Activated naive CD4-positive, alpha-beta T cell treated with anti-CD3 and anti-CD28 coated beads, Interleukin-2, amount 50 U/mL, for 72 hours (primary cell): ENCODE measurements around the gene KDM3B. TPM values are rescaled to one million over a fixed set of nuclear protein-coding genes. Genes with fewer than 3 reads are reported as not detected.

Source experiments
- ATAC-seq, 2 donors: fragments of 150-1000 bp; cut with Tn5 transposase; 2 replicates each; pipeline ENCODE4 v1.10.0; 2021; ENCODE audit warnings: mild to moderate bottlenecking in 2 of 2, moderate library complexity in 2 of 2
- DNase-seq, 2 donors: peaks; one replicate each; pipeline ENCODE4 v3.0.0; 2021 to 2022; ENCODE audit warnings: low spot score in 2 of 2
- H3K27ac Mint-ChIP-seq, 2 donors: one replicate each; pipeline ENCODE4 v1.8.0; 2022; ENCODE audit warnings: mild to moderate bottlenecking in 2 of 2, mixed read lengths in 2 of 2
- H3K36me3 Mint-ChIP-seq, 2 donors: one replicate each; pipeline ENCODE4 v1.8.0; 2022; ENCODE audit warnings: mixed read lengths in 2 of 2
- H3K9me3 Mint-ChIP-seq, 2 donors: one replicate each; pipeline ENCODE4 v1.8.0; 2022; ENCODE audit warnings: mixed read lengths in 2 of 2
- total RNA-seq, 2 donors: library from RNA; stranded (reverse); gene quantifications; one replicate each; pipeline ENCODE4 v1.2.3, GENCODE V29; 2022

The KDM3B gene
- total RNA-seq, 2 donors from 2014 or later, result 40.5 to 54.6 TPM

- Mint-ChIP-seq H3K27ac (no peak overlapping the region), H3K9me3 (peaks cover 0 to 4% of the 10 kb centered on the region in 2 donors), H3K36me3 (peaks cover 0 to 8% of the 10 kb centered on the region in 2 donors)
- ATAC-seq (no peak), DNase-seq (no peak)
Observed at GRCh38 chr5:138455232-138455930, 102.9 kb downstream of the KDM3B start.

- DNase-seq, result no peak
- no peak for ATAC-seq
- peaks cover 0 to 4% of the 10 kb centered on the region in 2 donors for H3K9me3 Mint-ChIP-seq
- H3K27ac Mint-ChIP-seq, result peak overlapping the region; percentile 40 to 87
- H3K36me3 Mint-ChIP-seq, result peaks cover 0 to 8% of the 10 kb centered on the region in 2 donors
Observed at GRCh38 chr5:138457531-138458275, 105.2 kb downstream of the KDM3B start.

GRCh38 chr5:138458384-138458783 is 105.9 kb downstream of the KDM3B start:
- H3K36me3 Mint-ChIP-seq, result peaks cover 0 to 8% of the 10 kb centered on the region in 2 donors
- peak overlapping the region; percentile 90 to 99 for H3K27ac Mint-ChIP-seq
- peaks cover 0 to 4% of the 10 kb centered on the region in 2 donors for H3K9me3 Mint-ChIP-seq
- ATAC-seq, result no peak
- no peak for DNase-seq

DNA sequence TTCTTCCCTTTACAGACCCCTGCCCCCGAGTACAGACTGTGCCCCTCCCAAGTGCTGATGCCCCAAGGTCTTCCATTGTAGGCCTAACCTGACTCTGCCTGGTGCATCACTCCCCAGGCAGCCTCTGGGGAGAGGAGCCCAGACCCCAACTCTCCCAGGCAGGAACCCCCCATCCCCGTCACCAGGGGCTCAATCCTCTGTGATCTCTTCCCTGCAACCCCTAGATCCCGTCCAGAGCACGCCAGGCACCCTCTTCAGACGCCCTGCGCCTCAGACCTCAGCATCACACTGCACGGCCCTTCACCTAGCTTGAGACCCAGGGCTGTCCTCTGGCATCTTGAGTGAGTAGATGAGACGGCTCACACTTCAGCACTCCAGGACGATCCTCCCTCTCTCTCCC is 106.4 kb downstream of the KDM3B start:
- DNase-seq (no peak), ATAC-seq (peak in 1 of 2 donors; percentile 0)
- H3K36me3 Mint-ChIP-seq, result peaks cover 0 to 8% of the 10 kb centered on the region in 2 donors
- peak overlapping the region; percentile 90 to 99 for H3K27ac Mint-ChIP-seq
- H3K9me3 Mint-ChIP-seq, result peaks cover 0 to 4% of the 10 kb centered on the region in 2 donors

GRCh38 chr5:138459311-138459933 is 106.9 kb downstream of the KDM3B start:
- DNase-seq, result peak; percentile 80 to 91
- Mint-ChIP-seq H3K9me3 (peaks cover 0 to 4% of the 10 kb centered on the region in 2 donors), H3K27ac (peak overlapping the region; percentile 90 to 99), H3K36me3 (peaks cover 0 to 8% of the 10 kb centered on the region in 2 donors)
- peak; percentile 76 to 78 for ATAC-seq

GRCh38 chr5:138460032-138460693 is 107.7 kb downstream of the KDM3B start:
- peaks cover 0 to 8% of the 10 kb centered on the region in 2 donors for H3K36me3 Mint-ChIP-seq
- no peak for ATAC-seq

DNA sequence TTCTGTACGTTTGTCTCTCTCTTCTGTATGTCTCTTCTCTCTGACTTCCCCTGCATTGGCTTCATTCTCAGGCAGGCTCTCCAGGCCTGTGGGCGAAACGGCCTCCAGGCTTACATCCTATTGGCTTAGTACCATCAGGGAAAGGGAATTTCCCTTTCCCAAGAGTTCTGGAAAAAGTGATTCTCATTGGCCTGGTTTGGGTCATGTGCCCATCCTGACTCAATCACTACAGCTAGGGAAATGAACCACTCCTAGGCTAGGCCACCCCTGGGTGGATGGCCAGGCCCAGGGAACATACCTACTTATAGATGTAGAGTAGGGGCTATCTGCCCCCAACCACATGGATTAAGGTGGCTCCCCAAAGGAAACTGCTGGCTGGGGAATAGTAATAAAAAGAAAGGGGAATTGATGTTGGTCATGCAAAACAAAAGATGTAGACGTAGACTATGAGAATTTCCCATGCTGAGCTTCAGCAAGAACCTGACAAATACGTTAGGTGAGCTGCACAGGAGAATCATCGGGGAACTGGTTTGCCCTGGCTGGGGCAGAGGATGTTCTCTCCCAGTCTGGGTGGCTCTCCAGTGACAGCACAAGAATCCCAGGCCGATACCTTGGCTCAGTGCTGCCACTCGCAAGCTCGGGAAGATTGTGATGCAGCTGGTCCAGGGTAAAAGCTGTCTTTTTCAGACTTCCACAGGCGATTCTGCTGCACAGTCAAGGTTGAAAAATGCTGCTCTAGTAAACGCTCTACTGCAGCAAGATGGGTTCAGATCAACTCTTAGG is 109.0 kb downstream of the KDM3B start:
- DNase-seq, result no peak
- H3K36me3 Mint-ChIP-seq, result peaks cover 4 to 9% of the 10 kb centered on the region in 2 donors
- peak overlapping the region in 1 of 2 donors; percentile 90 for H3K27ac Mint-ChIP-seq
- peak in 1 of 2 donors; percentile 4 for ATAC-seq
- peaks cover 0 to 4% of the 10 kb centered on the region in 2 donors for H3K9me3 Mint-ChIP-seq

More at GRCh38 chr5:138460032-138460693, 107.7 kb downstream of the KDM3B start:
- DNase-seq, result no peak
- Mint-ChIP-seq H3K27ac (peak overlapping the region; percentile 38 to 90), H3K9me3 (peaks cover 0 to 4% of the 10 kb centered on the region in 2 donors)

- Mint-ChIP-seq H3K27ac (peak overlapping the region; percentile 87 to 96), H3K9me3 (peaks cover 0 to 4% of the 10 kb centered on the region in 2 donors), H3K36me3 (peaks cover 22 to 29% of the 10 kb centered on the region in 2 donors)
- ATAC-seq, result no peak
- DNase-seq, result no peak
Observed at GRCh38 chr5:138463419-138464007, 111.0 kb downstream of the KDM3B start.

DNA sequence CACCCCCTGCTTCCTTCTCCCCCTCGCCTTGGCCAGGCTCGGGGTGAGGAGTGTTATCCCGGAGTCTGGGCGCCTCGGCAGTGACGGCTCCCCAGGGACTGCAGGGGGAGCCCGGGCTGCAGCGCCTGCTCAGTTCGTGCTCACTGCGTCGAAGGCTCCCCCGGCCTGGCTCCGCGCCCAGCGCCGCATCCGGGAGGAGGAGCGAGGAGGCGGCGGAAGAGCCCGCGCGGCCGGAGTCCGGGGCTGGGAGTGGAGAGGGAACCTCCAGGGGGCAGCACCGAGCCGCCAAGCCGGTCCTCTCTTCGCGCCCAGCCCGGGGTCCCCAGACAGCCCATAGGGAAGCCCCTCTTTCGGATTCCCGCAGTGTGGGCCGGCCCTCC is 111.5 kb downstream of the KDM3B start:
- peaks cover 22 to 29% of the 10 kb centered on the region in 2 donors for H3K36me3 Mint-ChIP-seq
- peaks cover 0 to 3% of the 10 kb centered on the region in 2 donors for H3K9me3 Mint-ChIP-seq
- ATAC-seq (peak; percentile 53 to 58), DNase-seq (peak; percentile 95 to 97)
- H3K27ac Mint-ChIP-seq, result peak overlapping the region; percentile 87 to 96

GRCh38 chr5:138464388-138465260 is 112.1 kb downstream of the KDM3B start:
- Mint-ChIP-seq H3K9me3 (no peaks in the 10 kb centered on the region), H3K36me3 (peaks cover 22 to 25% of the 10 kb centered on the region in 2 donors), H3K27ac (peak overlapping the region; percentile 84 to 87)
- DNase-seq (peak; percentile 94 to 99), ATAC-seq (peak; percentile 73 to 77)

- Mint-ChIP-seq H3K27ac (peak within 1 kb of the TSS; percentile 87 to 95), H3K36me3 (peaks cover 22 to 25% of the 10 kb centered on the region in 2 donors), H3K9me3 (no peaks in the 10 kb centered on the region)
- DNase-seq (peak; percentile 92 to 98), ATAC-seq (peak; percentile 64 to 70)
Observed at GRCh38 chr5:138465261-138466124, 113.0 kb downstream of the KDM3B start, which contains the start of gene EGR1. TSS of gene EGR1 (plus strand) at chr5:138465479. CDS start at chr5:138465762, 283 bp downstream.

GRCh38 chr5:138466125-138466899 is 113.8 kb downstream of the KDM3B start:
- Mint-ChIP-seq H3K36me3 (peaks cover 22 to 25% of the 10 kb centered on the region in 2 donors), H3K27ac (peak overlapping the region; percentile 87 to 95), H3K9me3 (no peaks in the 10 kb centered on the region)
- DNase-seq, result no peak
- no peak for ATAC-seq
